ENCODE measurements around the gene KIF5C.
"Not testable (repeated sequence)": the region's sequence is repeated elsewhere in the genome, so short reads cannot be mapped to it uniquely, and the experiment has no call there.

Gene KIF5C

DNA sequence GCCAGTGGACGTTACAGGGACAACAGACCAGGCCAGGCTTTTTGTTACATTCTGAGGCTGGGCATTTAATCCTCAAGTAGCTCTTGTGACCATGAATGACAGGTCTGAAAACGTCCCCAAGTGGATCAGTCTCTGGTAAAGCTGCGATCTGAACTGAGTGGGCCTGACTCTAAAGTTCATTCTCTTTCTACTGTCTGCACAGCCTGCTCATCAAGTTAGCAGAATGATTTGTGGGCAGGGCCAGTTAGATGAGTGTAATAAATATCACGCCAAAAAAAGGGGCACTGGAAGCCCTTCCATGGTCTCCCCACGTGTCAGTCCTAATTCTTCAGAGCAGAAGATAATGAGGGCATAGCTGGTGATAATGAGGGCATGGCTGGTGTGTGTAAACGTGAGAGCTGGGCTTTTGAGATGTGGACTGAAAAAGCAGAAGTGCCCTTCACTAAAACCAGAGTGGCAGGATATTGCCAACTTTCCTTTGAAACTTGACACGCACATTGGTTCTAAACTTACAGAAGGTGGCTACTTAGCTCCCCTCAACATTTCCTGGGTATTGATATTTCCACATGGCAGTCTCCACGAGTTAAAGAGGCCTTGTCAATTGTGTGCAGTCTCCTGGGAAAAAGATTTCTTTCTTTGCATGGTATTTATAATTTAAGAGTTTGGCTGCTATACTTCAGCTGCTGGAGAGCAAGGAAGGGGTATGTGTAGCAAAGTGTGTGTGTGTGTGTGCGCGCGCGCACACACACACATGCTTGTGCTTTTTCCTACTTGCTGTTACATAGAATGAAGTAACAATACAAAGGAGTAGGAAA, 90.8 kb downstream of the KIF5C start:
- DNase-seq (ENCODE audit: low read depth in 2 of 2): no peak

DNA sequence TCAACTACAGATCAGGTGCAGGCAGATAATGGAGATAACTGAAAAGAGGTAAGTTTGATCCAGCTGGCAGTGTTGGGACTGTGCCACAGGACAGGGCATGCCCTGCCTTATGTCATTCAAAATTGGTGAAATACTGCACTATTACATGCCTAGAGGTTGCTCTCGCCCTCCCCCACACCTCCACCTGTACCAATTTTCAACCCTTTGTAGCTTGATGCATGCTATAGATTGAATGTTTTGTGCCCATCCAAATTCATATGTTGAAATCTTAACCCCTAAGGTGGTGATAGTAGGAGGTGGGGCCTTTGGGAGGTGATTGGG, 91.4 kb downstream of the KIF5C start:
- DNase-seq (ENCODE audit: low read depth in 2 of 2): no peak

- no peak for DNase-seq (ENCODE audit: low read depth in 2 of 2)
Observed at GRCh38 chr2:148967056-148967455, 92.0 kb downstream of the KIF5C start.

GRCh38 chr2:148967578-148967977, 92.6 kb downstream of the KIF5C start:
- no peak for DNase-seq (ENCODE audit: low read depth in 2 of 2)

GRCh38 chr2:148968301-148968700, 93.3 kb downstream of the KIF5C start:
- no peak for DNase-seq (ENCODE audit: low read depth in 2 of 2)

DNA sequence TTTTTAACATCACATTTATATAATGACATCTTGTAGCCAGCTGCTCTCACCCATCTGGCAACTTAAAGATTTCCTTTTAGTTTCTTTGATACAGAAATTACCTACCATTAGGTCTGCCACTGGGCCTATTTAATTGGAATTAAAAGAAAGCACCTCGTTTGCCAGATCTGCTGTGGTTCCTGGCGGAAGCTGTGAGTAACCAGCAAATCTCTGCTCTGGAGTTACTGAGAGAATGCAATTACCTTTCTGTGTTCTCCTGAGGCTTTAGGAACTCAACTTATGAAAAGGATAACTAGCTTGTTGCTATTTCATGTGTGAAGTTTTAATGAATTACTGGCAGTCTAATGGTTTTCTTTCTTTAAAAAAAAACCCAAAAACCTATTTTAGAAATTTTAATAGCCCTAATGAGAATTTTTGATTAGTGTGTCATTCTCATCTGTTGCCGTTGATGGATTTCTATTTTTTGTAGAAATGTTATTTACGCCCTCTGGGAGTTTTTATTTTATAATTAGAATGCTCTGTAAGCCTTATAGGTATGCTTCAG, 93.8 kb downstream of the KIF5C start:
- DNase-seq (ENCODE audit: low read depth in 2 of 2): no peak

DNA sequence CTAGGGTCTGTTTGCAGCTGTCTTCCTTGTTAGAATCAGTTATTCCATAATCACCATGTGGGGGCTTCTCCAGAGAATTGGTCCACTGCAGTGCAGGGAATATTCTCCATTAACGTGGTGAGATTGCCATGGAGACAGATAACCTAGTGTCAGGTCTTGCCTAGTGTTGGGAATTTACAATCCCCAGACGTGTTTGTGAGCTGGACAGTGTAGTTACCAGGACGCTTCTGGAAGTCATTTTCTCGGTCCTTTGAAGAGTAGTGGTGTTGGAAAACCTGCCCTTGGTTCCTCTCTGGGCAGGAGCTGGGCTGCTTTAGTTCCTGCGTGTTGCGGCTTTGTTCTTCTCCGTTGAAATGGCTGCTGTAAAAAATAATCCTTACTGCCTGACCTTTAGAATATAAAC, 94.6 kb downstream of the KIF5C start:
- DNase-seq (ENCODE audit: low read depth in 2 of 2): no peak

DNA sequence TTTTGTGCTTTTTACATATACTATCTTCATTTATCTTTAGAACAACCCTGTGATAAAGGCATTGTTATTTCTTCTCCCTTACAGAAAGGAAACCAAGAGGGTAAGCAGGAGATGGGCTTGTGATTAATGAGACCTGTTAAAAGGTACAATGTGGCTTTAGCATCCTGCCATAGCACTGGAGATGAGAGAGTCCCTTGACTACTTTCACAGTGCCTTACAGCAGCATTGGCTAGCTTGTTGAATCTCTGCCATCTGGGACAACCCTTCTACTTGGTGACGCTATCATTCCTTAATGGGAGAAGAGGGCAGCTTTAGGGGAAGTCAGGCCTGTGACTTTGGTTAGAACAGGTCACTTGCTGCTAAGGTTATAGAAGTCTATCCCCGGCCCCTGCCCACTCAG, 95.4 kb downstream of the KIF5C start:
- DNase-seq (ENCODE audit: low read depth in 2 of 2): no peak

GRCh38 chr2:148971547-148971946, 96.5 kb downstream of the KIF5C start:
- DNase-seq (ENCODE audit: low read depth in 2 of 2): no peak

DNA sequence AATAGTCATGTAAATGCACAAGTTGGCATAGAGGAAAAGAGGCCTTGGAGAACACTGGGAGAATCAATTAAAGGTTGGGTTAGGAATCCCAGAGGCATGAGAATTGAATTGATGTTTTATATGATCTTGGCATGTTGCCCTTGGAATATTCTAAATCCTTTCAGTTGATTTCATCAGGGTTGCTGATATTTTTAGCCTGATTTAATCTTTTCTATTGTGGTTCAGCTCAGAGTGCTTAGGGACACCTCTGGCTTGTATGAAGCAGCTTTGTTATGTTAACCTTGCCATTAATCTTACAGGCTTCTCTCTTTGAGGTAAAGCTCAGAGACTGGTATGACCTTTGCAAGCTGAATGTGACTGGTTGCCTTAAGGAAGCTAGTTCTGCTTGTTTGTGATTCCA, 99.1 kb downstream of the KIF5C start:
- no peak for DNase-seq (ENCODE audit: low read depth in 2 of 2)

DNA sequence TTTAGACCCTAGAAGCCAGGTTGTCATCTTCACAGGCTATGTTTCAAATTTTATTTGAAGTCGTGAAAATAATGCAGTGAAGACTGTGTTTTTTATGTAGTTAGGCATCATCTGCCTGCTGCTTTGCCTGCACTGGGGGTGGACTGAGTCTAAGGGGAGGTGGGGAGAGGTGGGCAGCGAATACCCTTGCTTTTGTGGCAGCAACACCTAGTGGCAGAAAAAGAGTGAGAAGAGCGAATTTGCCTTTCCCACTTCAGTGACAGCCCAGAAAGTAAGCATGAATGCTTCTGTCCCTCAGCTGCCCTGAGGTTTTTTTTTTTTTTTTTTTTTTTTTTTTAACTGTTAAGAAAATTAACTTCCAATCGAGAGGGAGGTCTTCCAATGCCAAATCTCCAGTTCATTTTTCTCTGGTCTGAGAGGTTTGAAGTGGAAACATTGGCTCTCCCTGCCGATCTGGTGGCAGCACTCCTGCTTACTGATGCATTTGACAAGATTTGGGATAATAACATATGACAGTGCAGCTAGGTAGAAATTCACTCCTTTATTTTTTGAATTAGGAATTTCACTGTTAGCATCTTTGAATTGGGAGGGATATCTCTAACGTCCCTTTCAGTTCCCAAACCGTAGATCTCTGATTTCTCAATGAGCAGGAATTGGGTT, 103.1 kb downstream of the KIF5C start:
- DNase-seq (ENCODE audit: low read depth in 2 of 2): no peak

GRCh38 chr2:148978706-148979105, 103.7 kb downstream of the KIF5C start:
- no peak for DNase-seq (ENCODE audit: low read depth in 2 of 2)

DNA sequence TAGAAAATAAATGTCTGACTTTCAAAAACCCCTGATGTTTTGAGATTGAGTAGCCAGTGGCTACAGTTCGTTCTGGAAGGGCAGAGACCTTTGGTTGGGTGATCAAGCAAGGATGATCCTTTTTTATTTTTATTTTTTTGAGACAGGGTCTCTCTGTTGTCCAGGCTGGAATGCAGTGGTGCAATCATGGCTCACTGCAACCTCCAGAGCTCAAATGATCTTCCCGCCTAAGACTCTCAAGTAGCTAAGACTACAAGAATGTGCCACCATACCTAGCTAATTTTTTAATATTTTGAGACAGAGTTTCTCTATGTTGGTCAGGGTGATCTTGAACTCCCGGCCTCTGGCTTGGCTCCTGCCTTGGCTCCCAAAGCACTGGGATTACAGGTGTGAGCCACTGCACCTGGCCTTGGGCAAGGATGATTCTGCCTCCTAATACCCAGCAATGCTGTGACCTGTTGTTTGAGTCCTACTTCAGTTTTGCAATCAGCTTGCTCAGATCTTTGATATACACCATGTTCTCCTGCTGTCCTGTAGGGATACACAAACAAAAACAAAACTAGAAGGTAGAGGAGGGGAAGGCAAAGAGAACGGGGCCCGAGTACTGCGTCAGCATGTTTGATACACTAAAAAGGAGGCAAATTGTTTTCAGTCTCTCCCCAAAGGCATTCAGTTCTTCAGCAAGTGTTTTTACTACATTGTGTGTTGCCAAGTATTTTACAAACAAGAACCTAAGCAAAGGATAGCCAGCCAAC, 104.3 kb downstream of the KIF5C start:
- DNase-seq (ENCODE audit: low read depth in 2 of 2): no peak

- DNase-seq (ENCODE audit: low read depth in 2 of 2): no peak
Observed at GRCh38 chr2:148979919-148980277, 104.9 kb downstream of the KIF5C start.

GRCh38 chr2:148980496-148980895, 105.5 kb downstream of the KIF5C start:
- DNase-seq (ENCODE audit: low read depth in 2 of 2): not testable (repeated sequence)

- no peak for DNase-seq (ENCODE audit: low read depth in 2 of 2)
Observed at GRCh38 chr2:148981324-148981723, 106.3 kb downstream of the KIF5C start.

GRCh38 chr2:148981781-148982180, 106.8 kb downstream of the KIF5C start:
- no peak for DNase-seq (ENCODE audit: low read depth in 2 of 2)

- no peak for DNase-seq (ENCODE audit: low read depth in 2 of 2)
Observed at GRCh38 chr2:148982282-148982681, 107.3 kb downstream of the KIF5C start.

- no peak for DNase-seq (ENCODE audit: low read depth in 2 of 2)
Observed at GRCh38 chr2:148983896-148984295, 108.9 kb downstream of the KIF5C start.

GRCh38 chr2:148984449-148984848, 109.4 kb downstream of the KIF5C start:
- DNase-seq (ENCODE audit: low read depth in 2 of 2): no peak

DNA sequence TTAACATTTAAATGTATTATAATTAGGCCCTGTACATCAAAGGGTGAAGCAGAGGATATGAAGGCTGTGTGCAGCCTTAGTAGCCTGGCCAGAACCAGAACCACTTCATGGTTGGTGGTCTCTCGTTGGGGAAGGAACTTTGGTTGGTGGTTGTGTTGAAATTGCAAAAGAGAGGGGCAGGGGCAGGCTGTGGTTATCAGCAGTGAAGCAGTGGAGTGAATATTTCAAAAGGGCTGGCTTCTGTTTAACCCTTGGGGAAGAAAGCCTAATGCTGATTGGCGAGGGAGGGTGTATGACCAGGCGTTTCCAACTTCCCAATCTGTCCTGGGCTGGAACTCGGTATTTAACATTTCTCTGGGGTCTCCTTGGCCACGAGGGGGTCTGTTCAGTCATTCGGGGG, 112.3 kb downstream of the KIF5C start:
- no peak for DNase-seq (ENCODE audit: low read depth in 2 of 2)

DNA sequence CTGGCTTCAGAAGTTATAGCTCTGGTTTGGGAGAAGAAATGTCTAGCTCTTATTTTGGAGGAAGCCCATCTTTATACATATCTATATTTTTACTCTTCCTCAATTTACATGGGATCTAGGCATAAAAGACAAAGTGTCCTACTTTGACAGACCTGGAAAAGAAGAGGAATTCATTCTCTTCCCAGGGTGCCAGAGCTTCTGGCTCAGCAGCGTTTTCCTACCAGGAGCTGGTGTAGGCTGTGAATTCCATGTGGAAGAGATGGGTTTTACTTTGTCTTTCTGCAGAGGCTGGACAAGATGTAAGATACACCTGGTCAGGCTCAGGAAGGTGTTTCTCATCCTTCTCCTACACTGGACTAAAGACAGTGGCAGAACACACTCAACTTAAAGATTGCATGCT, 113.3 kb downstream of the KIF5C start:
- no peak for DNase-seq (ENCODE audit: low read depth in 2 of 2)
